GM12891 (cell line): ENCODE data around the gene HDAC4.

Experiments used
- PAX5 ChIP-seq: IDR thresholded peaks from 2 replicates; pipeline ENCODE4 v1.6.1; 2011; ENCODE audit warnings: low read length, moderate library complexity, mild to moderate bottlenecking; ENCODE audit not compliant: insufficient read depth, severe bottlenecking
- POLR2A ChIP-seq: IDR thresholded peaks from 2 replicates; pipeline ENCODE4 v1.6.1; 2011; ENCODE audit warnings: low read depth, low read length, control low read depth
- POLR2AphosphoS5 ChIP-seq: IDR thresholded peaks from 2 replicates; pipeline ENCODE4 v1.6.1; 2011; ENCODE audit warnings: low read depth, low read length, control low read depth
- POU2F2 ChIP-seq: IDR thresholded peaks from 2 replicates; pipeline ENCODE4 v1.6.1; 2011; ENCODE audit warnings: low read depth, mild to moderate bottlenecking, control low read depth, low read length, moderate library complexity
- SPI1 ChIP-seq: IDR thresholded peaks from 2 replicates; pipeline ENCODE4 v1.6.1; 2011; ENCODE audit warnings: low read depth, low read length, control low read depth
- TAF1 ChIP-seq: IDR thresholded peaks from 2 replicates; pipeline ENCODE4 v1.6.1; 2011; ENCODE audit warnings: low read depth, low read length, control low read depth

DNA sequence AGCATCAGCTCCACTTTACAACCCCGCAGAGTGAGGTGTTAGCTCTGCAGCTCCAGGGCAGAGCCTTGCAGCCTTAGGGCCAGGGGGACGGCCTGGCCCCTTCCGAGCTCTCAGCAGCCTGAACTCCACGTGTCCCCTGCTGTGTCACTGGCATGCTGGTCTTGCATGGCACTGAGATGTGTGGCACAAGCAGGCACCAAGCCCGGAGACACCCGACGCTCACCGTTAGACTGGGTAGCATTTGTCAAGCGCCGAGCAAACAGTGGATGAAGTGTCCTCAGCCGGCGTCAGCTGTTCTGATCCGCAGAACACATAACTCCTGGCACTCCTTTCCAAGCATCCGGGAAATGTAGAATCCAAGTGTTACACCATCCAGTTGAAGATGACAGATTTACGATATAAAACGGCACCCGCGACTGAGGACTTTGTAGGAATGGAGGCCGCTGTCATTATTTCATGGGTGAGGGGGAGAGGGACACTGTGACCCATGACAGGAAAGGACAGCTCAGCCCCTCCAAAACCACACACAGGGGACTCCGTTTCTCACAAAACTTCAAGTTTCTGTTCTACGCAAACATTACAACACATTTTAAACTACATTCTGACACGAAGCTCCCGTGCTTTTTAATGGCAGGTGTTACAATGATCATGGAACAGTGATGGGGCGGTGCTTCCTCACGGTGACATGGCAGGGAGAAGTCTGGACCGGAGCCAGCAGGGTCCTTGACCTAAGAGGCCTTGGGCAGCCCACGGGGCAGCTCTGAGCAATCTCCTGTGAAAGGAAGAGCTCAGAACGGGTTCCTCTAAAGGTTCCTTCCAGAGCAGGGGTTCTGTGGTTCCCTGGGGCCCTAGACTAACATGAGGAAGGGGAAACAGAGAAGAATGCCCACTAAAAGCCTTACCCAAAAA lies 89.4 kb downstream of the HDAC4 start:
- TF ChIP-seq POLR2A (no peak), POLR2AphosphoS5 (no peak), TAF1 (no peak), POU2F2 (no peak), SPI1 (no peak), PAX5 (no peak)
